A549 (cell line): Measurements from ENCODE around the gene GPR21. TPM values are rescaled to one million over a fixed set of nuclear protein-coding genes. Genes with fewer than 3 reads are reported as not detected.

Experiments
- ATAC-seq, 2 experiments: fragments of 200-7000 bp in 1 of 2; fragments of >200 bp in 1 of 2; cut with Nextera tagmentation in 1 of 2; cut with Tn5 transposase in 1 of 2; 3 replicates each; pipeline versions ENCODE4 v1.8.0 to v1.9.1; 2018 to 2020; ENCODE audit warnings: mild to moderate bottlenecking in 1 of 2, moderate library complexity in 1 of 2
- CTCF ChIA-PET: fragments of 300-600 bp; sonication (Branson Sonifier 250); formaldehyde crosslinking; extraction: SDS; loops from one replicate; lab custom pipeline; 2021; ENCODE audit warnings: antibody characterized with exemption, inconsistent platforms; lab: Yijun Ruan, JAX
- POLR2A ChIA-PET: fragments of 350-600 bp; formaldehyde crosslinking; extraction: SDS; loops from one replicate; lab custom pipeline; 2021; ENCODE audit warnings: antibody characterized with exemption, inconsistent platforms; lab: Yijun Ruan, JAX
- DNase-seq, 2 experiments: peaks; one replicate each; pipeline versions ENCODE4 v3.0.0 to v3.0.0-alpha.2; 2011 to 2016; ENCODE audit warnings: low read depth in 1 of 2, low spot score in 1 of 2
- FAIRE-seq: peaks from 2 replicates; lab custom pipeline; 2011; peaks lifted over from hg19 to GRCh38; lab: Jason Lieb, UNC
- H3K27ac ChIP-seq, 2 experiments: fragments of >200 bp; sonication (Bioruptor Twin); formaldehyde crosslinking; 3 replicates each; pipeline ENCODE4 v1.5.1; 2016 to 2017
- H3K4me1 ChIP-seq: fragments of >200 bp; sonication (Bioruptor Twin); formaldehyde crosslinking; 3 replicates; pipeline ENCODE4 v1.6.1; 2016
- H3K4me2 ChIP-seq: fragments of >200 bp; sonication (Bioruptor Twin); formaldehyde crosslinking; 3 replicates; pipeline ENCODE4 v1.6.1; 2016
- H3K4me3 ChIP-seq: fragments of >200 bp; sonication (Bioruptor Twin); formaldehyde crosslinking; 3 replicates; pipeline ENCODE4 v1.5.1; 2016
- H3K9me3 ChIP-seq: fragments of >200 bp; sonication (Bioruptor Twin); formaldehyde crosslinking; 3 replicates; pipeline ENCODE4 v1.6.1; 2016
- ATOH8 ChIP-seq: fragments of 250-450 bp; sonication (Bioruptor Pico); IDR thresholded peaks from 2 replicates; pipeline ENCODE4 v1.5.0; 2020; ENCODE audit warnings: low read depth, mild to moderate bottlenecking, moderate library complexity
- CBX8 ChIP-seq: fragments of 200-600 bp; sonication (generic); IDR thresholded peaks from 2 replicates; pipeline ENCODE4 v1.6.1; 2016
- CEBPB ChIP-seq, 2 experiments: fragments of >200 bp in 1 of 2; sonication (Bioruptor Twin) in 1 of 2; formaldehyde crosslinking in 1 of 2; IDR thresholded peaks; 2 replicates each; pipeline ENCODE4 v1.6.1; 2012 to 2016
- CHD2 ChIP-seq: fragments of 150-350 bp; IDR thresholded peaks from 2 replicates; pipeline ENCODE4 v1.6.1; 2014; ENCODE audit warnings: low read length; ENCODE audit not compliant: partially characterized antibody
- CHD4 ChIP-seq: fragments of 200-600 bp; sonication (generic); IDR thresholded peaks from 2 replicates; pipeline ENCODE4 v1.6.1; 2016; ENCODE audit warnings: antibody characterized with exemption, mild to moderate bottlenecking, borderline replicate concordance
- CTCF ChIP-seq: fragments of >200 bp; sonication (Bioruptor Twin); formaldehyde crosslinking; IDR thresholded peaks from 3 replicates; pipeline ENCODE4 v1.5.1; 2016
- E2F6 ChIP-seq: IDR thresholded peaks from 2 replicates; pipeline ENCODE4 v1.6.1; 2012; ENCODE audit warnings: low read depth, borderline replicate concordance
- EHMT2 ChIP-seq: fragments of 200-600 bp; sonication (generic); IDR thresholded peaks from 2 replicates; pipeline ENCODE4 v1.6.1; 2016; ENCODE audit warnings: antibody characterized with exemption, low read depth, mild to moderate bottlenecking, moderate library complexity
- ELK1 ChIP-seq: fragments of 150-350 bp; IDR thresholded peaks from 2 replicates; pipeline ENCODE4 v1.6.1; 2014; ENCODE audit warnings: low read depth, mild to moderate bottlenecking, low read length
- ESRRA ChIP-seq: fragments of 150-350 bp; IDR thresholded peaks from 2 replicates; pipeline ENCODE4 v1.6.1; 2014; ENCODE audit warnings: mild to moderate bottlenecking, low read length, borderline replicate concordance
- FOSB ChIP-seq: fragments of 250-450 bp; sonication (Bioruptor Pico); IDR thresholded peaks from 2 replicates; pipeline ENCODE4 v1.5.0; 2020; ENCODE audit warnings: mild to moderate bottlenecking, moderate library complexity
- FOSL2 ChIP-seq, 2 experiments: fragments of 450-650 bp in 1 of 2; fragments of >200 bp in 1 of 2; sonication (Bioruptor Twin) in 1 of 2; formaldehyde crosslinking; IDR thresholded peaks; 2 replicates each; pipeline versions ENCODE4 v1.5.0 to v1.6.1; 2016 to 2020; ENCODE audit warnings: mild to moderate bottlenecking in 1 of 2, moderate library complexity in 1 of 2
- HDAC2 ChIP-seq: fragments of 200-600 bp; sonication (generic); IDR thresholded peaks from 2 replicates; pipeline ENCODE4 v1.6.1; 2016
- HES2 ChIP-seq: fragments of >200 bp; sonication (Bioruptor Twin); formaldehyde crosslinking; IDR thresholded peaks from 2 replicates; pipeline ENCODE4 v1.6.1; 2016
- HMGXB4 ChIP-seq: fragments of 250-450 bp; sonication (Bioruptor Pico); IDR thresholded peaks from 2 replicates; pipeline ENCODE4 v1.5.0; 2021; ENCODE audit warnings: mild to moderate bottlenecking, moderate library complexity, borderline replicate concordance
- HOXB13 ChIP-seq: fragments of 250-450 bp; sonication (Bioruptor Pico); IDR thresholded peaks from 2 replicates; pipeline ENCODE4 v1.5.0; 2020; ENCODE audit warnings: low read depth, mild to moderate bottlenecking, moderate library complexity
- JUNB ChIP-seq: fragments of >200 bp; sonication (Bioruptor Twin); formaldehyde crosslinking; IDR thresholded peaks from 2 replicates; pipeline ENCODE4 v1.6.1; 2016
- KDM5A ChIP-seq: fragments of 200-600 bp; sonication (generic); IDR thresholded peaks from 2 replicates; pipeline ENCODE4 v1.6.1; 2016; ENCODE audit warnings: antibody characterized with exemption, mild to moderate bottlenecking
- MAFK ChIP-seq: fragments of 450-650 bp; IDR thresholded peaks from 2 replicates; pipeline ENCODE4 v1.6.1; 2014; ENCODE audit not compliant: partially characterized antibody
- MAX ChIP-seq: IDR thresholded peaks from 2 replicates; pipeline ENCODE4 v1.6.1; 2012
- NFE2L2 ChIP-seq: fragments of 150-350 bp; conservative IDR thresholded peaks from 2 replicates; pipeline ENCODE4 v1.6.1; 2014; ENCODE audit warnings: low read length
- NR3C1 ChIP-seq: fragments of >200 bp; sonication (Bioruptor Twin); formaldehyde crosslinking; IDR thresholded peaks from 3 replicates; pipeline ENCODE4 v1.6.1; 2017
- PBX3 ChIP-seq: IDR thresholded peaks from 2 replicates; pipeline ENCODE4 v1.6.1; 2012
- POLR2A ChIP-seq: IDR thresholded peaks from 2 replicates; pipeline ENCODE4 v1.6.1; 2012; ENCODE audit warnings: mild to moderate bottlenecking, low read length
- RARB ChIP-seq: fragments of 250-450 bp; sonication (Bioruptor Pico); IDR thresholded peaks from 2 replicates; pipeline ENCODE4 v1.8.0; 2021; ENCODE audit warnings: mild to moderate bottlenecking, moderate library complexity
- TP53 ChIP-seq: fragments of 250-450 bp; sonication (Bioruptor Pico); IDR thresholded peaks from 2 replicates; pipeline ENCODE4 v1.5.0; 2021; ENCODE audit warnings: mild to moderate bottlenecking, moderate library complexity
- ZFP36 ChIP-seq: fragments of 450-650 bp; IDR thresholded peaks from 2 replicates; pipeline ENCODE4 v1.6.1; 2014; ENCODE audit warnings: borderline replicate concordance; ENCODE audit not compliant: partially characterized antibody
- WGBS: methylation state at CpG from one replicate; pipeline ENCODE4 v1.1.6; 2017; ENCODE audit errors: missing lambda C conversion rate; 5-methylcytosine and 5-hydroxymethylcytosine counted together
- polyA plus RNA-seq, 4 experiments: library from polyadenylated mRNA; depleted of rRNA in 3 of 4; stranded (reverse); fragments of >200 nt; fragmentation: RNase III in 1 of 4; extraction: RNeasy Plus Mini Kit Qiagen cat#74134 plus additional on column Dnase treatment in 1 of 4; gene quantifications; 2 replicates in 3 of 4; 3 replicates in 1 of 4; pipeline ENCODE4 v1.2.3, GENCODE V29; 2011 to 2017

GPR21 gene
- polyA plus RNA-seq, 2 of the 4 experiments (the other 2 are of a cell fraction) = 0.13 TPM; not detected in 1

GRCh38 chr9:122988141-122988540, 45.3 kb upstream of the GPR21 start:
- no peaks in the 10 kb centered on the region for H3K9me3 ChIP-seq
- ChIA-PET CTCF (interaction anchor here (0.6 to 1.8 kb wide), 6 partner anchors 9 to 398 kb away, joined by 3 to 4 read pairs (median 3); no protein-coding TSS in a partner anchor), POLR2A (no interaction called here)
- H3K4me1 ChIP-seq = no peaks in the 10 kb centered on the region
- ATAC-seq (no peak), FAIRE-seq (no peak), DNase-seq (no peak)
- no peak overlapping the region for H3K4me3 ChIP-seq
- no peak for TF ChIP-seq CEBPB (IDR thresholded peaks at IDR 0.05)
- TF ChIP-seq MAFK = no peak
- TF ChIP-seq ELK1 = no peak
- no peak for TF ChIP-seq POLR2A
- no peak for TF ChIP-seq TP53 (CRISPR knock-in tag)
- no peak for TF ChIP-seq KDM5A
- TF ChIP-seq FOSB (CRISPR knock-in tag) = no peak
- TF ChIP-seq RARB (CRISPR knock-in tag) = no peak
- no peak for TF ChIP-seq CHD2
- TF ChIP-seq CTCF = no peak
- TF ChIP-seq EHMT2 = no peak
- TF ChIP-seq CBX8 = no peak
- no peak for TF ChIP-seq NR3C1
- no peak for TF ChIP-seq E2F6
- TF ChIP-seq ESRRA = no peak
- no peak for TF ChIP-seq HMGXB4 (CRISPR knock-in tag)
- no peak for TF ChIP-seq MAX
- no peak for TF ChIP-seq ZFP36
- WGBS = 82% methylated on average over 2 of the region's 2 CpGs
- H3K27ac ChIP-seq = no peak overlapping the region
- H3K4me2 ChIP-seq = no peak overlapping the region

GRCh38 chr9:122988920-122989621, 44.4 kb upstream of the GPR21 start:
- Histone ChIP-seq H3K4me3 (no peak overlapping the region), H3K4me1 (no peaks in the 10 kb centered on the region), H3K4me2 (no peak overlapping the region), H3K27ac (no peak overlapping the region), H3K9me3 (no peaks in the 10 kb centered on the region)
- ATAC-seq (no peak), FAIRE-seq (no peak), DNase-seq (no peak)
- ChIA-PET CTCF (interaction anchor here (0.6 to 1.8 kb wide), 6 partner anchors 8 to 397 kb away, joined by 3 to 4 read pairs (median 3); no protein-coding TSS in a partner anchor), POLR2A (no interaction called here)
- WGBS = 83% methylated on average over 8 of the region's 8 CpGs
- TF ChIP-seq ATOH8 (CRISPR knock-in tag) = no peak
- TF ChIP-seq JUNB = no peak
- no peak for TF ChIP-seq HOXB13
- no peak for TF ChIP-seq POLR2A
- no peak for TF ChIP-seq HMGXB4 (CRISPR knock-in tag)
- TF ChIP-seq HDAC2 = no peak
- no peak for TF ChIP-seq NFE2L2
- TF ChIP-seq MAX = no peak
- TF ChIP-seq PBX3 = no peak
- no peak for TF ChIP-seq FOSL2 (IDR thresholded peaks at IDR 0.05)
- no peak for TF ChIP-seq FOSL2 (CRISPR knock-in tag; IDR thresholded peaks at IDR 0.05)
- no peak for TF ChIP-seq CHD4
- no peak for TF ChIP-seq RARB (CRISPR knock-in tag)
- no peak for TF ChIP-seq HES2
